Mammary epithelial cell (primary cell): ENCODE results near the gene VENTX.

ENCODE experiments used
- CTCF ChIP-seq, 2 donors: IDR thresholded peaks in 1 of 2; conservative IDR thresholded peaks in 1 of 2; 2 replicates each; pipeline ENCODE4 v1.5.1; 2011 to 2012; ENCODE audit warnings: inconsistent platforms in 2 of 2, low read length in 2 of 2, mild to moderate bottlenecking in 2 of 2, control low read depth in 1 of 2, low read depth in 1 of 2; ENCODE audit not compliant: insufficient read depth in 1 of 2; ENCODE audit errors: extremely low read depth in 1 of 2
- EZH2 ChIP-seq: IDR thresholded peaks from 2 replicates; pipeline ENCODE4 v1.6.1; 2012; ENCODE audit warnings: low read length, inconsistent platforms, borderline replicate concordance

GRCh38 chr10:133249975-133250754 lies 12.5 kb downstream of the VENTX start:
- TF ChIP-seq CTCF (conservative IDR thresholded peaks at IDR 0.05 in 1 of 2, IDR thresholded peaks at IDR 0.05 in 1 of 2; ENCODE audit: extremely low read depth in 1 of 2, insufficient read depth in 1 of 2, low read depth in 1 of 2, low read length in 2 of 2) (no peak), EZH2 (no peak)
